Mesenteric fat pad (tissue), 1 donor: Measurements from ENCODE around the gene KIF3B. TPM values are rescaled to one million over a fixed set of nuclear protein-coding genes. Genes with fewer than 3 reads are reported as not detected.
A peak's percentile ranks its signal among the peaks of the same experiment; 100 is the strongest.
"Not testable (repeated sequence)": the region's sequence is repeated elsewhere in the genome, so short reads cannot be mapped to it uniquely, and the experiment has no call there.

Source experiments
- DNase-seq: peaks from one replicate; pipeline ENCODE4 v3.0.0-alpha.2; 2020; ENCODE audit warnings: low spot score
- total RNA-seq: library from RNA; stranded (reverse); fragmentation: NEBNext Ultra II Directional; extraction: Animal tissue kit (Norgen Biotek cat#: 25700); gene quantifications from one replicate; pipeline ENCODE4 v1.2.1, GENCODE V29; 2021
- donor health status: DM: yes; HTN: yes; CAD: no.

The KIF3B gene
- total RNA-seq, 1 donor from 2014 or later: 28.1 TPM

DNA sequence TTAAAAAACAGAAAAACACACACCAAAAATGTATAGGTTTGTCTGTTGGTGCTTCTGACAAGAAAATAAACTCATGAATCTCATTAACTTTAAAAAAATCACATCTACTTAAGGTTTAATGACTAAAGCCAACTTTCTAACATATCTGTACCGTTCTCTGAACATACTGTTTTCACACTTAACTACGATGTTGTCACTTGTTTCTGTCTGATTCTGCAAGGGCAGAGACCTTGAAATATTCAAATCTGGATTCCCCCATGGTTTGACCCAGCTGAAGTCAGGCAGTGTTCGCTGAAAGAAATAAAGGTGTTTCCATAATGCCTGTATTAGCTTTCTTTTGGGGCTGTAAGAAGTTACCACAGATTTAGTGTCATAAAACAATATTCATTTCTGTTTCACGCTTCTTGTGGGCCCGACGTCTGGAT is 78.0 kb downstream of the KIF3B start:
- DNase-seq: no peak

DNA sequence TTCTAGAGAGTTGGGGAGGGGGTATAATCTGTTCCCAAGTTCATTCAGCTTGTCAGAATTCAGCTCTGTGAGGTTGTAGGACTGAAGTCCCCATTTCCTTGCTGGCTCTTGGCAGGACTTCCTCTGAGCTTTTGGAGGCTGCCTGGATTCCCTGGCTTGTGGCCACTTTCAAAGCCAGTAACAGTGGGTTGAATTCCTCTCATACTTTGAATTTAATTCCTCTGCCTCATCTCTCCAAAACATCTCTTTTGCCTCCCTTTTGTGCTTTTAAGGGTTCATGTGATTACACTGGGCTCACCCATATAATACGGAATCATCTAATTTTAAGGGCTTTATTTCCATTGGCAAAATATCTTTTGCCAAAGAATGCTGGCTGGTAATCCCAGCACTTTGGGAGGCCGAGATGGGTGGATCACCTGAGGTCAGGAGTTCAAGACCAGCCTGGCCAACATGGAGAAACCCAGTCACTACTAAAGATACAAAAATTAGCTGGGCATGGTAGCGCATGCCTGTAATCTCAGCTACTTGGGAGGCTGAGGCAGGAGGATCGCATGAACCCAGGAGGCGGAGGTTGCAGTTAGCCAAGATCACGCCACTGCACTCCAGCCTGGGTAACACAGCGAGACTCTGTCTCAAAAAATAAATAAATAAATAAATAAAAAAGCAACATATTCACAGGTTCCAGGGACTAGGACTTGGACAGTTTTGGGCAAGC is 78.6 kb downstream of the KIF3B start:
- DNase-seq: not testable (repeated sequence)

DNA sequence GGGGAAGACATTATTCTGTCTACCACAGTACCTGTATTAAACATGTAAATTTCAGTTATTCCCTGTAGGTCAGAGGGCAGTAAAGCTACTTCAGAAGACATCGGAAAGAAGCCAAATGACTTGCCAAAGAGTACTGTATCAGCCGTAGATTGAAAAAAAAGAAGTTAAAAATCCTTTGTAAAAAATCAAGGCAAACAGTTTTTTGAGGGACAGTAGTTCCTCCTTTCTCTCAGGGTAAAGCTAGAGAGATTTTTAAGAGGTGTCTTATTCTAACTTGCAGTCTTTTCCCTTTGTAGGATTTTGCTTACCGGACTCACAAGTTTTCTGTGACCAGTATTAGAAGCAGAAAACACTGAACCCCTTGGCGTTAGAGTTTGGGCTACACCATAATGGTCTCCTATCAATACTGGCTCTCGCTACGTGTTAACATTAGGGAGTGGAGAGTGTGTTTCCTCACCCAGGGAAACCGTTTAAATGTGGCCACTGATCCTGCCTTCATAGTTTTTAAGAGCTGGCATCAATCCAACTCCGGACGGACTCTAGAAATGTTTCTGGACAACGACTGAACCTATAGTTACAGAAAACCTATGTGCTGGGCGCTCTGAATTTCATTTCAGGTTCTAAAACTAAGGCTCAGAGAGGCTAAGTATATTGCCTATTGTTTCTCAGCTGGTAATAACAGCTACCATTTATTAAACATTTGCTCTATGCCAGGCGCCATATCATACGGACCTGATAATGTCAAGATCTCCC is 79.3 kb downstream of the KIF3B start:
- no peak for DNase-seq

DNA sequence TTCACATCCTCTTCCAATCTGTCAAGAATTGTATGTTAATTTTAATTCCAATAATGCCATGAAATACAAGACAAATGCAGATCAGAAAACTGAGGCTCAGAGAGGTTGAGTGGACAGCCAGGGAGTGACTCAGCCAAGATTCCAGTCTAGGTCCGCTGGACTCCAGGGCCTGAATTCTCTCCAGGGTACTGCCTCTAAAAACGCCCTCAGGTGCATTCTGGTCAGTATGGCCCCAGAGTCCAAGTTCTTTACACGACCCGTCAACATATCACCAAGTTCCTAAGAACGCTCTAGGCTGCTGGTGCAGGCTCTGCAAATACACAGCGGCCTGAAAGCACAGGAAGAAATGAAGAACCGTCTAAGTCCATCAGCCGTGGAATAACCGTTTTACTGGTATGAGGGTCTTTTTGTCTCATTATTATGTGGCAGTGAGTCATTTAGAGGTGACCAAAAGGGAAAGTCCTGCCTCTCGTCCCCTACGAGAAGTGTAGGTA is 80.0 kb downstream of the KIF3B start:
- no peak for DNase-seq

DNA sequence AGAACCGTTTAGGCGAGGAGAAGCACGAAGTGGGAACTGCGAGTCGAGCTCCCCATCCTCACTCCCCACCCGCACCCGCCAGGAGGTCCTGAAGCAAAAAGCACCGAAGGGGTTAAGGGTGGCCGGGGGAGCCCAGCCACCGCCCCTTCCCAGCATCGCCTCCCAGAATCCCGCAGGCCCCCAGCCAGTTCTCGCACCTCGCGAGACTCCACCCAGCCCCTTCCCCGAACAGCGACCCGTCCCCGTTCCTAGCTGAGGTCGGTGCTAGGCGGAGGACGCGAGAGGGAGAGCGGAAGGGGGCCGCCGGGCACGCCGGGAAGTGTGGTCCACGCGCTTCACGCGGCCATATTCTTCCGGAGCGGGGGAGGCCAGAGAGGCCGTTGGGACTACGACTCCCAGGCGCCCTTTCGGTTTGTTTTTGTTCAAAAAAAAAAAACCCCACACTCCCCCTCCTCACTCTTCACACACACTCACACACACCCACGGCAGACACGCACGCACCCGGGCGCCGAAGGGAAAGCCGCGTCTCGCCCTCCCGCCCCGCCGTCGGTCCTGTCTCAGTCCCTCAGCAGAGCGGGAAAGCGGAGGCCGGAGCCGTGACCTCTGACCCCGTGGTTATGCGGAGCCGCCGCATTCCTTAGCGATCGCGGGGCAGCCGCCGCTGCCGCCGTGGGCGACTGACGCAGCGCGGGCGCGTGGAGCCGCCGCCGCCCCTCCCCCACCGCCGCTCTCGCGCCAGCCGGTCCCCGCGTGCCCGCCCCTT is 80.6 kb downstream of the KIF3B start, which contains the start of gene ASXL1:
ASXL1 (plus strand) TSS at position 463 of the 763 bp plus-strand sequence. CDS start 445 bp downstream, outside the sequence.
- DNase-seq: peak; percentile 98

DNA sequence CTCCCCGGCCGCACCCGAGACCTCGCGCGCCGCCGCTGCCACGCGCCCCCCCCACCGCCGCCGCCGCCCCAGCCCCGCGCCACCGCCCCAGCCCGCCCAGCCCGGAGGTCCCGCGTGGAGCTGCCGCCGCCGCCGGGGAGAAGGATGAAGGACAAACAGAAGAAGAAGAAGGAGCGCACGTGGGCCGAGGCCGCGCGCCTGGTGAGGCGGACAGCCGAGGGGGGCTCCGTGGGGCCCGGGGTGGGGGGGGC is 81.1 kb downstream of the KIF3B start:
- no peak for DNase-seq

DNA sequence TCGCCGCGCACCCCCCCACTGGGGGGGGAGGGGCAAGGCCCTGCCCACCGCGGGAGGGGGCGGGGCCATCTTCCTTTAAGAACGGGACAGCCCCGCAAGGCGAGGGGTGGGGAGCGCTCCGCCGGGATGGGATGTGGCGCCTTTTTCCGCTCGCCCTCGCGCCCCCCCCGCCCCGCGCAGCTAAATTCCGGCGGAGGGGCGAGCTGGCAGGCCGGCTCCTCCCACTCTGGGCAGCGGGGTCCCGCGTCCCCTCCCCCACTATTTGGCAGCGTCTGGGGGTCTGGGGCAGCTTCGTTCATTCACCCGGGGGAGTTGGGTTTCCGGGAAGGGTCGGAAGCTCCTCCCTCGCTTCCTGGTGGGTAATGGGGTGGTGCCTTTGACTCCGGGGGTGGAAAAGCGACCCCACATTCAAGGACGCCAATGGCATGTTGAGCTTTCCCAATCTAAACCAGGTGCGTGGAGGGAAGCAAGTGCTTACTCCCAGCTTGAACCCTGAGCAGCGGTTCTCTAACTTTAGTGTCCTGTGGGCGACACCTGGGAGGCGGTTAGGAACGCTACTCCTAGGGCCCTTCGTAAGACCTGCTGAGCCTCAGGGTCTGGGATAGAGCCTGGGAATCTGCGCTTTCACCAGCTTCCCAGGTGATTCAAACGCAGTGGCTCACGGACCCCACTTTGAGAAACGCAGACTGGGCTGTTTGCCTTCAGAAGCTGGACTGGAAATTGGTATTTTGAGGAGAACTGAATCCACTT is 81.6 kb downstream of the KIF3B start:
- peak; percentile 91 for DNase-seq

DNA sequence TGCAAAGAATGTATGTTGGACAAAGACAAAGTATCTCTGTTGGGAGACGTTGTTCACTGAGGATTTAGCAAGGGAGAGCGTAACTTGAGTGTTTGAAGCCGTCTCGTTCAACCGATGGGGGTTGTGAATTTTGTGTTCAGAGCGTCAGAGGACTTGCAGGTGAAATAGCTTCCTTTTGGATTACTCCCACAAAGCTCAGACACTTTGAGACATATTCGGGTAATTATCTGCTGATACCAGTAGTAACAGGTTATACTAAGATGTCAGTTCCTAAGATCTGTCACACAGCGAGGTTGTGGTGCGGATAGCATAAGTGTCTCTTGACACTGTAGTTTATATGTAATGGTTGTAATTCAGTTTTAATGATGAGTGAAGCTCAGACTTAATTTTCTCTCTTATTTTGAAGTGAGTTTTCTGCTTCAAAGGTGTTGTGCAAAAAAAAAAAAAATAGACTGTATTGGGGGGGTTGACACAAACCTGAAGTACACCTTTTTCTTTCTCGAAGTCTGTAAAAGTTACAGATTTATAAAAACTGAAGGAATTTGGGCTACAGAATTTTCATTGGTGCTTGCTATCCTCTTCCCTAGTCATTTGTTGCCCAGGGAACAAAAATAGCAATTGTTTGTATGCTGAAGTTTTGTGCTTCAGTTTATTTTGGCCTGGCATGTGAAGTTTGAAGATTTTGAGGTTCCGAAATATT is 82.3 kb downstream of the KIF3B start:
- no peak for DNase-seq

DNA sequence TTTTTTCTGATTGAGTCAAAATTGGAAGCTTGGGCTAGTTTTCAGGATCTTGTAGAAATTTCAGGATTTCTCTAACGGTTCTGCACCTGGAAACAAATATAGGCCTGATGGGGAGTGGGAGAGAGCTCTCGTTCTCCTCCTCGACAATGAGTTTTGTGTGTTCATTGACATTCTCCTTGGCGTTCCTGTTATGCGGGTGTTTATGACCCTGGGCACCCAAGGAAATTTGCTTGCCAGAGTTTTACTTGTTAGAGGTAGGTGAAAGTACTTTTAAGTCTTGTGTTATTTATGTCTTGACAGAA is 82.8 kb downstream of the KIF3B start:
- no peak for DNase-seq

DNA sequence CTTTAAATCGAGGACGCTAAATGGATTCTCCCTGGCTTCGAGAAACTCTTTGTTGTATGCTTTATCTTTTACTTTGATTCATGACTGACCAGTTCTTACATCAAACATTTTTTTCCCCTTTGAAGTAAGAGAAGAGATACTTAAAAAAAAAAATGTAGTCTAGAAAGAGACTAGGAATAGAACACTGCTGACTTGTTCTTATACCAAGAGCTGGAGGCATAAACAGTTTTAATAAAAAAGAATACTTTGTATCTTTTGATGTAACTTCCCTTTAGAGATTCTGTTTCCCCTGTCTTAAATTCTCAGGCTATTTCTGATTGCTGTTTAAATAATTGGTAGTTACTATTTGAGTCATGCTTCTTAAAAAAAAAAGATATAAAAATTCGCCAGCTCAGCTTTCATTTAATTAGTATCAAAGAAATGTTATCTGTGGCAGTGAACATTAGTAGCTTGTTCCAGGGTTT is 85.5 kb downstream of the KIF3B start:
- DNase-seq: no peak

DNA sequence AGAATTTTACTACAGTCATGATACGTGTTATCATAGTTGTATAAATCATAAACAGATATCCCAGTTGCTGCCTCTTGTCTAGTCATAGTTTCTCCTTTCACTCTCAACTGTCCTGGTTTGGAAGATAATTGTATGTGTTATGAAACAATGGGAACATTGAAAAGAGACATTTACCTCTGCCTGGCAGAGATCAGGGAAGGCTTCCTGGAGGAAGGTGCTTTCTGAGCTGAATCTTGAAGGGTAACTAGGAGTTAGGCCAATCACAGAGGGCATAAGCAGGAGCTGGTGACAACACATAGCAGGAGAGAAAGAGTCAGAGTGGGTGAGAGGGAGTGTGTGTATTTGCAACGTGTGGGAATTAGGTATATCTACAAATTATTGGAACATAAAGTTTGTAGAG is 86.0 kb downstream of the KIF3B start:
- no peak for DNase-seq

DNA sequence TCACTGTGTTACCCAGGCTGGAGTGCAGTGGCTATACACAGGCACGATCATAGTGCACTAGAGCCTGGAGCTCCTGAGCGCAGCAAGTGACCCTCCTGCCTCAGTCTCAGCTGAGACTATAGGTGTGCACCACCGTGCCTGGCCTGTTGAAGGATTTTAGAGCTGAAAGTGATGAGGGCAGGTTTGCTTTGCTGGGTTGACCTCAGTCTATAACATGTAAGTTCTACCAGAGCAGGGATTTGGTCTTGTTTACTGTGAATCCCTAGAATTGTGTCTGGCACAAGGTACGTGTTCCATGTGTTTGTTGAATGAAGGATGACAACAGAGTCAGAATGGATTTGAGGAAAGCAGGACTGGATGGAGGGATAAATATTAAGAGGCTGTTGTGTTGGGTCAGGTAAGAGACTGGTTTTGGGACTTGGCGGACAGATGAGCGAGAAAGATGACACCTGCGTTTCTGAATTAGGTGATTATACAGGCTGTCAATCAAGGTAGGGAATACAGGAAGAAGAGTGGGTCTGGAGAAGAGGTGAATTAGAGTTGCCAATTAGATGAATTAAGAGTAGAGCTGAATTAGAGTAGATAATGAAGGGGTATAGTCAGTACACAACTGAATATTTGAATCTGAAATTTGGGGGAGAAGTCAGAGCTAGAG is 87.2 kb downstream of the KIF3B start:
- DNase-seq: no peak

DNA sequence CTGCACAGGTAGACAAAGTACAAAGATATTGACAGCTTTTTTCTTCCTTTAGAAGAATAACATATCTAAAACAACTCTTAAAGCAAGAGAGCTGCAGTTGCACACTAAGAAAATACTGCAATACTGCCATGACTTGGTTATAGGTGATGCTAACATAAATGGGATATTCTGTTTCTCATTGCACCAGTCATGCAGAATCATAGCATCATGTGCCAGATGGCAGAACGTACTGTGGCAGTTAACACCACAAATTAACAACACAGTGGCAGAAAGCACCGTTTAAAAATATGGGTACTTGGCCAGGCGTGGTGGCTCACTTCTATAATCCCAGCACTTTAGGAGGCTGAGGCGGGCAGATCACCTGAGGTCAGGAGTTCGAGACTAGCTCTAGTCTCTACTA is 88.1 kb downstream of the KIF3B start:
- DNase-seq: no peak

DNA sequence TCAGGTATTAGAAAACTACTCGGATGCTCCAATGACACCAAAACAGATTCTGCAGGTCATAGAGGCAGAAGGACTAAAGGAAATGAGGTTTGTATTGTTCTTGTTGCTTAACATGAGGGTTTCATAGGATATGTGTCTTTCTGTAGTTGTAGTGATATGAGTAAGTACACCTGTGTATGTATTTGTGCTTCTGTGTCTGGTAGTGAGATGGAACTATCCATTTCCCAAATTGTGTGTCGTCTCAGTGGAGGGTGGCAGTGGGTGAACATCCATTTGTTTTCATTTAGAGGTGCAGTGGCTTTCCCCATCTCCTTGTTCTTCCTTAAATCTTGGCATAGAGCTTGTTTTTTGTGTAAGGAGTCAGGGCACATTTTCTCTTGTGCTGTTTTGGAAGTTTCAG is 88.9 kb downstream of the KIF3B start:
- DNase-seq: no peak

DNA sequence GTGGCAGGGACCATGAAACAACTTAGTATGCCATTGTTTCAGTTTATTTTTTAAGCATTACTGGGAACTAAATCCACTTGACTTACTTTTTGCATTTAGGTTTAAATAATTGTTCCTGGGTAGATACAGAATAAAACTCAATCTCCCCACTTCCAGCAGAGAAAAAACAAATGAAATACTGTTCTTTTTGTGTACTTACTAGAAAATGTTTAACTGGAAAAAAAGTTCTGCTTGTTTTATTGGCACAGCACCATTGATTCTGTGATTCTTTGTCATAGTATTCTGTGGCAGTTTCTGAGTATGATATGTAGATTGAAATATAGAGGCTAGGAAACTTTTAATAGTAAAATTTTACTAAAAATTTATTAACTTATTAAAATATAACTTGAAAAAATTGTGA is 90.9 kb downstream of the KIF3B start:
- DNase-seq: no peak

DNA sequence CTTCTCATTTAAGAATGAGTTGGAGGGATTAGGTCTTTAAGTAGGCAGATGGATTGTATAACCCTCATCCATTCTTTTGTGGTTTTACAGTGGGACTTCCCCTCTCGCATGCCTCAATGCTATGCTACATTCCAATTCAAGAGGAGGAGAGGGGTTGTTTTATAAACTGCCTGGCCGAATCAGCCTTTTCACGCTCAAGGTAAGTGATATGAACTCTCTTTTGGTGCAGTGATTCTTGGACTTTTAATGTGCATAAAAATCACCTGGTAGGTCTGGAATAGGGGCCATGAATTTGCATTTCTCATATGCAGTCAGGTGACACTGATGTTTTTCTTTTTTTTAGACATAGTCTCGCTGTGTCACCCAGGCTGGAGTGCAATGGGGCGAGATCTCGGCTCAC is 91.5 kb downstream of the KIF3B start:
- no peak for DNase-seq

DNA sequence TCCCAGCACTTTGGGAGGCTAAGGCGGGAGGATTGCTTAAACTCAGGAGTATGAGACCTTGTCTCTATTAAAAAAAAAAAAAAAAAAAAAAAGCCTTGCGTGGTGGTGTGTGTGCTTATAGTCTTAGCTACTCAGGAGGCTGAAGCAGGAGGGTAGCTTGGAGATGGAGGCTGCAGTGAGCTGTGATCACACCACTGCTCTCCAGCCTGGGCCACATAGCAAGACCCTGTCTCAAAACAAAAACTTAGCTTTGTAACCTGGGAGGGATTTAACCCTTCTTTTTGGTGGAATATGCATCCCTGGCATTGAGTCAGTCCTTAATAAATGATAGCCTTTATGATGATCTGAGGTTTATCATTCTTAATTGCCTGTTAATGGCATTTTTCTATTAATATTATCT is 93.4 kb downstream of the KIF3B start:
- no peak for DNase-seq

DNA sequence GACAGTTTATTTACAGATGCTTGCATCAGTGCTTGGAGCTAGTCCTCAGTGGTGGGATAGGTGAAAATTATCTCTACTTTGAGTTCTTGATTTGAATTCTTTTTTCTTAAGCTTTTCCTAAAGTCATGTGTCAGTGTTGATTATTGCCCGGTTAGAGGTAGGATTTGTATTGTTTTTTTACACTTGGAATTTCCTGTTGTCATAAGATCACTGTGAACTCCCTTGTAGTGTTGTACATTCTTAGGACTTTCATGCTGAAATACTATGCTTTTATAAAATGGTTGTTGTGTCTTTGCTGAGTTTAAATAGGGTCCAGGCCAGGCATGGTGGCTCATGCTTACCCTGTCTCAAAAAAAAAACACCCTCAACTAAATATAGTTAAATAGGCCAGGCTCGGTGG is 101.0 kb downstream of the KIF3B start:
- DNase-seq: no peak

DNA sequence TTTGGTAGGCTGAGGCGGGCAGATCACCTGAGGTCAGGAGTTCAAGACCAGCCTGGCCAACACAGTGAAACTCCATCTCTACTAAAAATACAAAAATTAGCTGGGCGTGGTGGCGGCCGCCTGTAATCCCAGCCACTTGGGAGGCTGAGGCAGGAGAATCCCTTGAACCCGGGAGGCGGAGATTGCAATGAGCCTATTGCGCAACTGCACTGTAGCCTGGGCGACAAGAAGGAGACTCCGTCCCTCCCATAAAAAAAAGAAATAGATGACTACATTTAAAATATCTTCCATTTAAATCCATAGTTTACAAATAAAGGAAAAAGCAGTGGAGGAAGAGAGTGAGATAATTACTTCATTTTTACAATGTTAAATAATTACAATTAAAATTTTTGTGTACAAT is 102.6 kb downstream of the KIF3B start:
- not testable (repeated sequence) for DNase-seq

DNA sequence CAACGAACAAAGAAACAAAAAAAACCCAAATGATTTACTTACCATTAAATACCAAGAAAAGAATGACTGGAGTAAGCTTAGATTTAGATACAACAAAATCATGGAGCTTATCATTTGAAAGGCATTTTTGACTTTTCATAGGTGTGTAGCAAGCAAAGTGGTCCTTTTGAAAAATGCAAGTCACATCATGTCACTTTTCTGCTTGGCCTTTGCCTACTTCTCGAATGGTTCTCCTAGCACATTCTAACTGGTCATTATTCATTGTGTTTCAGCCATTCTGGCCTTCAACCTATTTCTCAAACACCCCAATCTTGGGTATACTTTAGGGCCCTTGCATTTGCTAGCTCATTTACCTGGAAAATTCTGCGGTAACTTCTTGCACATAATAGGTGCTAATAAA is 103.3 kb downstream of the KIF3B start:
- DNase-seq: no peak
